BJ (cell line): Measurements from ENCODE around the gene CACNA2D3. TPM values are rescaled to one million over a fixed set of nuclear protein-coding genes. Genes with fewer than 3 reads are reported as not detected.

Source experiments
- CTCF ChIA-PET: fragments of 350-600 bp; formaldehyde crosslinking; extraction: SDS; loops from one replicate; lab custom pipeline; 2021; ENCODE audit warnings: antibody characterized with exemption, inconsistent platforms; lab: Yijun Ruan, JAX
- POLR2A ChIA-PET: fragments of 300-600 bp; sonication (Branson Sonifier 250); formaldehyde crosslinking; extraction: SDS; loops from one replicate; lab custom pipeline; 2021; ENCODE audit warnings: antibody characterized with exemption; lab: Charles Lee
- DNase-seq: peaks from one replicate; pipeline ENCODE4 v3.0.0-alpha.2; 2011; ENCODE audit warnings: low read depth
- H3K27me3 ChIP-seq: 2 replicates; pipeline ENCODE4 v1.6.0; 2011; ENCODE audit warnings: low read length; ENCODE audit not compliant: control insufficient read depth, insufficient read depth
- H3K36me3 ChIP-seq: 2 replicates; pipeline ENCODE4 v1.5.1; 2011; ENCODE audit warnings: low read length; ENCODE audit not compliant: control insufficient read depth, insufficient read depth
- H3K4me3 ChIP-seq: 2 replicates; pipeline ENCODE4 v1.5.1; 2011; ENCODE audit warnings: low read depth, mild to moderate bottlenecking, control low read depth, low read length
- polyA plus RNA-seq: library from polyadenylated mRNA; depleted of rRNA; stranded (reverse); fragments of >200 nt; gene quantifications from 2 replicates; pipeline ENCODE4 v1.2.3, GENCODE V29; 2011
- TF ChIP-seq, protein P1 (sequence below): IDR thresholded peaks from 2 replicates; pipeline ENCODE4 v1.5.1; 2011; ENCODE audit warnings: low read depth, mild to moderate bottlenecking, control low read depth, inconsistent platforms, low read length, moderate library complexity; ENCODE audit not compliant: insufficient read depth

The CACNA2D3 gene
- polyA plus RNA-seq, 1 experiment, result 0.56 TPM

DNA sequence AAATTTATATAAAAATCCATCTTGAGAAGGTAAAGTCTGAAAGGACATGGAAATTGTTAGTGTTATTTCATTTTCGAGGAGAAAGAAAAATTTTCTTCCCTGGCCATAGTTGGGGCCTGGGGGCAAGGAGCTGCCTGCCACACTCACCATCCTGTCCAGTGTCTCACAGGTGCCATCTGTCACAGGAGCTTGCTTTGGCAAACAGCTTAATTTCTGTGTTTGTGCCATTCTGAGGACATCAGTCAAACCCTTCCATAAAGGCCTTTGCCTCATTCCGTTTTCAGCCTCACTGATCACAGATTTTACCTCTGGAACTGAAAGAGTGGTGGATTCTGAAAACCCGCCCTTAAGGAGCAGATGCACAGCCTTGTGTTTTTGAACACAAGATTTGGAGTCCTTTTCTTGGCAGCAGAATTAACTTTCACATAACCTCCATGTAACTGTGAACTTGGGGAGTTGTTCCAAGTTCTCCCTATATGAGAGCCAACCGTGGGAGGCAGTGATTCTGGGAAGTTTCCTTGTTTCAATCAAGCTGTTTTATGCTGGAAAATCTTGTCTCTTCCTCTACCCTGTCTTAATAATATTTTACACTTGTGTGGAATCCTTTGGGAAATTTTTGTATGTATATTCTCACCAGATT, 254.7 kb downstream of the CACNA2D3 start:
- TF ChIP-seq, protein P1, sequence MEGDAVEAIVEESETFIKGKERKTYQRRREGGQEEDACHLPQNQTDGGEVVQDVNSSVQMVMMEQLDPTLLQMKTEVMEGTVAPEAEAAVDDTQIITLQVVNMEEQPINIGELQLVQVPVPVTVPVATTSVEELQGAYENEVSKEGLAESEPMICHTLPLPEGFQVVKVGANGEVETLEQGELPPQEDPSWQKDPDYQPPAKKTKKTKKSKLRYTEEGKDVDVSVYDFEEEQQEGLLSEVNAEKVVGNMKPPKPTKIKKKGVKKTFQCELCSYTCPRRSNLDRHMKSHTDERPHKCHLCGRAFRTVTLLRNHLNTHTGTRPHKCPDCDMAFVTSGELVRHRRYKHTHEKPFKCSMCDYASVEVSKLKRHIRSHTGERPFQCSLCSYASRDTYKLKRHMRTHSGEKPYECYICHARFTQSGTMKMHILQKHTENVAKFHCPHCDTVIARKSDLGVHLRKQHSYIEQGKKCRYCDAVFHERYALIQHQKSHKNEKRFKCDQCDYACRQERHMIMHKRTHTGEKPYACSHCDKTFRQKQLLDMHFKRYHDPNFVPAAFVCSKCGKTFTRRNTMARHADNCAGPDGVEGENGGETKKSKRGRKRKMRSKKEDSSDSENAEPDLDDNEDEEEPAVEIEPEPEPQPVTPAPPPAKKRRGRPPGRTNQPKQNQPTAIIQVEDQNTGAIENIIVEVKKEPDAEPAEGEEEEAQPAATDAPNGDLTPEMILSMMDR, result no peak
- CTCF ChIA-PET, result no interaction called here
- Histone ChIP-seq H3K36me3 (no peaks in the 10 kb centered on the region), H3K4me3 (no peak overlapping the region), H3K27me3 (no peaks in the 10 kb centered on the region)
- no peak for DNase-seq
- POLR2A ChIA-PET, result no interaction called here

DNA sequence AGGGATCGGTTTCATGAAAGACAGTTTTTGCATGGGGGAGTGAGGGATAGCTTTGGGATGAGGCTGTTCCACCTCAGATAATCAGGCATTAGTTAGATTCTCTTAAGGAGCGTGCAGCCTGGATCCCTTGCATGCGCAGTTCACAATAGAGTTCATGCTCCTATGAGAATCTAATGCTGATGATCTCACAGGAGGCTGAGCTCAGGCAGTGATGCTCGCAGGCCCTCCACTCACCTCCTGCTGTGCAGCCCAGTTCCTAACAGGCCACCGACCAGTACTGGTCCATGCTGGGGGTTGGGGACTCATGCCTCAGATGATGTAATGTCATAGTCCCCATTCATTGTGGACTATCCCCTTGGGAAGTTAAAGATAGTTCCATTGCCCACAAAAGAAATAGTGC, 255.8 kb downstream of the CACNA2D3 start:
- TF ChIP-seq, protein P1, result no peak
- ChIA-PET POLR2A (no interaction called here), CTCF (no interaction called here)
- H3K4me3 ChIP-seq, result no peak overlapping the region
- no peaks in the 10 kb centered on the region for H3K27me3 ChIP-seq
- DNase-seq, result no peak
- H3K36me3 ChIP-seq, result no peaks in the 10 kb centered on the region

DNA sequence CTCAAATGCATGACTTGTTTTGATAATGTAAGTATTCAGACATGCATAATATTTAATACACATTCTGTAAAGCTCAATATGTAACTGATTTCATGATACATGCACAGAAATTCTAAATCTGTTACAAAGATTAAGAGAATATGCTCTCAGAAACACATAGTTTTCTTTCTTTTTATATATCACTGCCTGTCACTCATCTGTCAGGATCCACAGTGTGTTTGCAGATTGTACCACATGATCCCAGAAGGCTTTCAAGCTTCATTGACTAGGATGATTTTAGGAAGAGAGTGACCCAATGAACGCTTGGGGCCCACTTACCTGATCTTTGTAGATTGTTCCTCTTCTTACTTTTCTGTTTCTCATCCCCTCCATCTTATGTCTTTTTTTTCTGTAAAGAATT, 261.9 kb downstream of the CACNA2D3 start:
- no peaks in the 10 kb centered on the region for H3K27me3 ChIP-seq
- ChIA-PET POLR2A (no interaction called here), CTCF (no interaction called here)
- H3K4me3 ChIP-seq, result no peak overlapping the region
- H3K36me3 ChIP-seq, result no peaks in the 10 kb centered on the region
- no peak for DNase-seq
- TF ChIP-seq, protein P1, result no peak

- ChIA-PET CTCF (no interaction called here), POLR2A (no interaction called here)
- Histone ChIP-seq H3K36me3 (no peaks in the 10 kb centered on the region), H3K27me3 (no peaks in the 10 kb centered on the region), H3K4me3 (no peak overlapping the region)
- TF ChIP-seq, protein P1, result no peak
- no peak for DNase-seq
Measured at GRCh38 chr3:54390582-54390981, 268.2 kb downstream of the CACNA2D3 start.

DNA sequence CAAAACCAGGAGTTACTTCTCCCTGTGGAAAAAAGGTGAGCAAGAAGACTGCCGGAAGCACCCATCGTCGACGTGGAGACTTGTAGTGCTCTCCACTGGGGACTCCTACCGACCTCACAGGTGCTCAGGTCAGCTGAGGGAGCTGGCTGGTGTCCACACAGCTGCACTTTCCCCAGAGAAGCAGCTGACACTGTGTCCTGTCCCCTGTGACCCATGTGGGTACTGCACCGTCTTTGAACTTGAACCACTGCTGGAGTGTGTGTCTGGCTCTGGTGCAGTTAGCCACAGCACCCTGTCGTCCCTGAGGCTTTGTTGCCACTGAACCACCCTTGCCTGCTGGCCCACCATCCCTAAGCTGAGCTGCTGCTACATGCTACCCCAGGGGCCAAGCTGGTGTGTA, 270.8 kb downstream of the CACNA2D3 start:
- TF ChIP-seq, protein P1, result no peak
- no peaks in the 10 kb centered on the region for H3K36me3 ChIP-seq
- ChIA-PET CTCF (no interaction called here), POLR2A (no interaction called here)
- no peak for DNase-seq
- no peak overlapping the region for H3K4me3 ChIP-seq
- H3K27me3 ChIP-seq, result no peaks in the 10 kb centered on the region
